Measurements from ENCODE around the gene FNDC3A.

The FNDC3A gene

DNA sequence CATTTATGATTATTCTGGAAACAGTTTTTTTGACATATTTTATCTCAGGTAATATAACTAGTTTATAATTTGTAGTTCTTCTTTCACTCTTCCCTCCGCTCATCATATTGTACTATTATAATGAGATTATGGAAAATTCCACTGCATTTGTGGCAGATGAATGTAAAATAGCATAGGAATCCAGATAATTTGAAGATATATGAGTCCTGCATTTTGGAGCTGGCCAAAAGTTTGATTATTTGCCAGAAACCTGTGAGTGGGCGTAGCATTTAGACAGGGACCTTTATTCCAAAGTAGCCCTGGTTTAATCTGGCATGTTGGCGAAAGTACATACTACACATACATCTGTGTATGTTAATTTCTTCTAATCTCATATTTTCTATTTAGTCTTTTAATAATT, 65.2 kb downstream of the FNDC3A start:
- no peak for TF ChIP-seq EZH2 (optimal IDR thresholded peaks at IDR 0.05; ENCODE audit: low read depth, low read length)
- no peak overlapping the region for H3K4me3 ChIP-seq (ENCODE audit: low read length)
- no peaks in the 10 kb centered on the region for H4K20me1 ChIP-seq (ENCODE audit: insufficient read depth, low read length)
- no peak for DNase-seq
- H2AFZ ChIP-seq (ENCODE audit: low read length) = no peak overlapping the region
- no peak overlapping the region for H3K27ac ChIP-seq (ENCODE audit: low read length)
- no peaks in the 10 kb centered on the region for H3K9me3 ChIP-seq (replicated peaks; ENCODE audit: insufficient read depth, low read length)
- no peaks in the 10 kb centered on the region for H3K9me2 ChIP-seq (replicated peaks; ENCODE audit: insufficient read depth, low read length)
- H3K4me2 ChIP-seq (ENCODE audit: low read depth, low read length) = no peak overlapping the region
- H3K79me2 ChIP-seq (ENCODE audit: low read length) = peaks cover 22% of the 10 kb centered on the region
- no peaks in the 10 kb centered on the region for H3K27me3 ChIP-seq (replicated peaks; ENCODE audit: insufficient read depth, low read length)
- no peaks in the 10 kb centered on the region for H3F3A ChIP-seq (ENCODE audit: insufficient read depth, low read length)
- no peaks in the 10 kb centered on the region for H3K36me3 ChIP-seq (replicated peaks; ENCODE audit: insufficient read depth, low read length)
- H3K4me1 ChIP-seq (ENCODE audit: low read length) = no peaks in the 10 kb centered on the region
- H3K9ac ChIP-seq (ENCODE audit: low read length) = no peak overlapping the region

GRCh38 chr13:49042476-49042875, 66.8 kb downstream of the FNDC3A start:
- Histone ChIP-seq H3K9me3 (replicated peaks; ENCODE audit: insufficient read depth, low read length) (no peaks in the 10 kb centered on the region), H3K4me2 (ENCODE audit: low read depth, low read length) (no peak overlapping the region), H3K9ac (ENCODE audit: low read length) (no peak overlapping the region), H3K9me2 (replicated peaks; ENCODE audit: insufficient read depth, low read length) (no peaks in the 10 kb centered on the region), H3K79me2 (ENCODE audit: low read length) (peaks cover 15% of the 10 kb centered on the region), H3F3A (ENCODE audit: insufficient read depth, low read length) (no peaks in the 10 kb centered on the region), H2AFZ (ENCODE audit: low read length) (no peak overlapping the region), H3K27ac (ENCODE audit: low read length) (no peak overlapping the region), H3K27me3 (replicated peaks; ENCODE audit: insufficient read depth, low read length) (no peaks in the 10 kb centered on the region), H3K36me3 (replicated peaks; ENCODE audit: insufficient read depth, low read length) (no peaks in the 10 kb centered on the region), H3K4me3 (ENCODE audit: low read length) (no peak overlapping the region), H3K4me1 (ENCODE audit: low read length) (no peaks in the 10 kb centered on the region), H4K20me1 (ENCODE audit: insufficient read depth, low read length) (no peaks in the 10 kb centered on the region)
- TF ChIP-seq EZH2phosphoT487 (IDR thresholded peaks at IDR 0.05; ENCODE audit: low read length) (no peak), EZH2 (optimal IDR thresholded peaks at IDR 0.05; ENCODE audit: low read depth, low read length) (no peak)
- TF ChIP-seq, protein P1, sequence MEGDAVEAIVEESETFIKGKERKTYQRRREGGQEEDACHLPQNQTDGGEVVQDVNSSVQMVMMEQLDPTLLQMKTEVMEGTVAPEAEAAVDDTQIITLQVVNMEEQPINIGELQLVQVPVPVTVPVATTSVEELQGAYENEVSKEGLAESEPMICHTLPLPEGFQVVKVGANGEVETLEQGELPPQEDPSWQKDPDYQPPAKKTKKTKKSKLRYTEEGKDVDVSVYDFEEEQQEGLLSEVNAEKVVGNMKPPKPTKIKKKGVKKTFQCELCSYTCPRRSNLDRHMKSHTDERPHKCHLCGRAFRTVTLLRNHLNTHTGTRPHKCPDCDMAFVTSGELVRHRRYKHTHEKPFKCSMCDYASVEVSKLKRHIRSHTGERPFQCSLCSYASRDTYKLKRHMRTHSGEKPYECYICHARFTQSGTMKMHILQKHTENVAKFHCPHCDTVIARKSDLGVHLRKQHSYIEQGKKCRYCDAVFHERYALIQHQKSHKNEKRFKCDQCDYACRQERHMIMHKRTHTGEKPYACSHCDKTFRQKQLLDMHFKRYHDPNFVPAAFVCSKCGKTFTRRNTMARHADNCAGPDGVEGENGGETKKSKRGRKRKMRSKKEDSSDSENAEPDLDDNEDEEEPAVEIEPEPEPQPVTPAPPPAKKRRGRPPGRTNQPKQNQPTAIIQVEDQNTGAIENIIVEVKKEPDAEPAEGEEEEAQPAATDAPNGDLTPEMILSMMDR (IDR thresholded peaks at IDR 0.05; ENCODE audit: low read length) = no peak
- DNase-seq = no peak

- H2AFZ ChIP-seq (ENCODE audit: low read length) = no peak overlapping the region
- no peak overlapping the region for H3K4me3 ChIP-seq (ENCODE audit: low read length)
- H3K9me3 ChIP-seq (replicated peaks; ENCODE audit: insufficient read depth, low read length) = no peaks in the 10 kb centered on the region
- H3K27me3 ChIP-seq (replicated peaks; ENCODE audit: insufficient read depth, low read length) = no peaks in the 10 kb centered on the region
- DNase-seq = no peak
- no peaks in the 10 kb centered on the region for H3F3A ChIP-seq (ENCODE audit: insufficient read depth, low read length)
- TF ChIP-seq EZH2phosphoT487 (IDR thresholded peaks at IDR 0.05; ENCODE audit: low read length) = no peak
- TF ChIP-seq, protein P1 (IDR thresholded peaks at IDR 0.05; ENCODE audit: low read length) = no peak
- H3K9ac ChIP-seq (ENCODE audit: low read length) = no peak overlapping the region
- H3K36me3 ChIP-seq (replicated peaks; ENCODE audit: insufficient read depth, low read length) = no peaks in the 10 kb centered on the region
- H3K9me2 ChIP-seq (replicated peaks; ENCODE audit: insufficient read depth, low read length) = no peaks in the 10 kb centered on the region
- H3K79me2 ChIP-seq (ENCODE audit: low read length) = peaks cover 27% of the 10 kb centered on the region
- H3K27ac ChIP-seq (ENCODE audit: low read length) = no peak overlapping the region
- no peak overlapping the region for H3K4me2 ChIP-seq (ENCODE audit: low read depth, low read length)
- no peaks in the 10 kb centered on the region for H4K20me1 ChIP-seq (ENCODE audit: insufficient read depth, low read length)
- H3K4me1 ChIP-seq (ENCODE audit: low read length) = no peaks in the 10 kb centered on the region
These were observed 68.3 kb downstream of the FNDC3A start for GRCh38 chr13:49044008-49044407.

GRCh38 chr13:49044836-49045235, 69.1 kb downstream of the FNDC3A start:
- Histone ChIP-seq H3K36me3 (replicated peaks; ENCODE audit: insufficient read depth, low read length) (no peaks in the 10 kb centered on the region), H3K27ac (ENCODE audit: low read length) (no peak overlapping the region), H2AFZ (ENCODE audit: low read length) (no peak overlapping the region), H3K4me2 (ENCODE audit: low read depth, low read length) (no peak overlapping the region), H3K27me3 (replicated peaks; ENCODE audit: insufficient read depth, low read length) (no peaks in the 10 kb centered on the region), H3F3A (ENCODE audit: insufficient read depth, low read length) (no peaks in the 10 kb centered on the region), H3K9me3 (replicated peaks; ENCODE audit: insufficient read depth, low read length) (no peaks in the 10 kb centered on the region), H3K4me3 (ENCODE audit: low read length) (no peak overlapping the region), H3K79me2 (ENCODE audit: low read length) (peaks cover 35% of the 10 kb centered on the region), H3K4me1 (ENCODE audit: low read length) (no peaks in the 10 kb centered on the region), H3K9me2 (replicated peaks; ENCODE audit: insufficient read depth, low read length) (no peaks in the 10 kb centered on the region), H3K9ac (ENCODE audit: low read length) (no peak overlapping the region), H4K20me1 (ENCODE audit: insufficient read depth, low read length) (no peaks in the 10 kb centered on the region)
- no peak for TF ChIP-seq EZH2 (optimal IDR thresholded peaks at IDR 0.05; ENCODE audit: low read depth, low read length)
- TF ChIP-seq EZH2phosphoT487 (IDR thresholded peaks at IDR 0.05; ENCODE audit: low read length) = no peak
- TF ChIP-seq, protein P1 (IDR thresholded peaks at IDR 0.05; ENCODE audit: low read length) = no peak
- no peak for DNase-seq

Measured in MM.1S (cell line).